Stomach (tissue), 4 donors: ENCODE results near the gene PEAK1.

Source experiments
- POLR2A ChIP-seq, 4 donors: fragments of 450-650 bp; IDR thresholded peaks; one replicate each; pipeline ENCODE4 v1.6.1; 2016; ENCODE audit warnings: antibody characterized with exemption in 4 of 4, control low read depth in 2 of 4, mild to moderate bottlenecking in 1 of 4, moderate library complexity in 1 of 4
- POLR2AphosphoS5 ChIP-seq, 3 donors: sonication (generic); formaldehyde crosslinking; IDR thresholded peaks; one replicate each; pipeline ENCODE4 v1.6.1; 2016; ENCODE audit warnings: antibody characterized with exemption in 3 of 3
- TF ChIP-seq, protein P1 (sequence below), 7 experiments: fragments of 450-650 bp in 4 of 7; fragments of 200-600 bp in 3 of 7; sonication (generic) in 3 of 7; IDR thresholded peaks; one replicate each; pipeline ENCODE4 v1.5.1; 2016 to 2019; ENCODE audit warnings: antibody characterized with exemption in 7 of 7, control low read depth in 2 of 7, mild to moderate bottlenecking in 1 of 7

DNA sequence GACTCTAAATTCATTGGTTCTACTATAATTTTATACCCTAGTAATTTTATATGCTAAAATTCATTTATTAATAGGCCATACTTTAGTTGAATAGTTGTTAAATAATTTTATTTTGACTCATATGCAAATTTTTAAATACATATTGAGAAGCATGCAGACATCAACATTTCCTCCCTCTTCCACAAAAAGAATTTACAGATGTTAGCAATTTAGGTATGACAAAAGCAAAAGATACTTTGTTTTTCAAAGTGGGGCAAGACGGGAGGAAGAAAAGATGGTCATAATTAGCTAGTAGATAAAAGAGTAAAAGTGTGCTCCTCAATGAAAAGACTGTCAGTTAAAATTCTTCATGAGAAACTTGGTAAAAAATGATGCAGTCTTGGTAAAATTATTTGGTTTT lies 200.1 kb downstream of the PEAK1 start:
- TF ChIP-seq, protein P1, sequence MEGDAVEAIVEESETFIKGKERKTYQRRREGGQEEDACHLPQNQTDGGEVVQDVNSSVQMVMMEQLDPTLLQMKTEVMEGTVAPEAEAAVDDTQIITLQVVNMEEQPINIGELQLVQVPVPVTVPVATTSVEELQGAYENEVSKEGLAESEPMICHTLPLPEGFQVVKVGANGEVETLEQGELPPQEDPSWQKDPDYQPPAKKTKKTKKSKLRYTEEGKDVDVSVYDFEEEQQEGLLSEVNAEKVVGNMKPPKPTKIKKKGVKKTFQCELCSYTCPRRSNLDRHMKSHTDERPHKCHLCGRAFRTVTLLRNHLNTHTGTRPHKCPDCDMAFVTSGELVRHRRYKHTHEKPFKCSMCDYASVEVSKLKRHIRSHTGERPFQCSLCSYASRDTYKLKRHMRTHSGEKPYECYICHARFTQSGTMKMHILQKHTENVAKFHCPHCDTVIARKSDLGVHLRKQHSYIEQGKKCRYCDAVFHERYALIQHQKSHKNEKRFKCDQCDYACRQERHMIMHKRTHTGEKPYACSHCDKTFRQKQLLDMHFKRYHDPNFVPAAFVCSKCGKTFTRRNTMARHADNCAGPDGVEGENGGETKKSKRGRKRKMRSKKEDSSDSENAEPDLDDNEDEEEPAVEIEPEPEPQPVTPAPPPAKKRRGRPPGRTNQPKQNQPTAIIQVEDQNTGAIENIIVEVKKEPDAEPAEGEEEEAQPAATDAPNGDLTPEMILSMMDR (IDR thresholded peaks at IDR 0.05) = no peak
- TF ChIP-seq POLR2A (IDR thresholded peaks at IDR 0.05) (no peak), POLR2AphosphoS5 (IDR thresholded peaks at IDR 0.05) (no peak)
